ENCODE results near the gene TCP11. TPM values are rescaled to one million over a fixed set of nuclear protein-coding genes. Genes with fewer than 3 reads are reported as not detected.

The TCP11 gene
- total RNA-seq, 1 experiment from 2014 or later = not detected

GRCh38 chr6:35082733-35083403 is 58.3 kb downstream of the TCP11 start:
- no peaks in the 10 kb centered on the region for H3K79me1 ChIP-seq (ENCODE audit: insufficient read depth, low read depth, low read length, poor library complexity, severe bottlenecking)
- H2AFZ ChIP-seq (ENCODE audit: low read length) = no peak overlapping the region
- no peaks in the 10 kb centered on the region for H3K4me1 ChIP-seq (ENCODE audit: insufficient read depth, low read length)
- no peak overlapping the region for H2BK20ac ChIP-seq (ENCODE audit: low read depth, low read length, poor library complexity, severe bottlenecking)
- H3K23ac ChIP-seq (ENCODE audit: insufficient read length, low read depth, low read length) = no peak overlapping the region
- Mint-ChIP-seq H3K4me1 (peaks cover 14 to 17% of the 10 kb centered on the region in 2 experiments), H3K9me3 (no peaks in the 10 kb centered on the region; a peak in 1 of 5 replicates), H3K27me3 (ENCODE audit: low read depth) (no peaks in the 10 kb centered on the region), H3K27ac (0 out of 7 replicates have a peak overlapping the region, but pooled peaks of 2 of the 3 experiments have one; percentile 14 to 69), H3K4me3 (no peak overlapping the region; a peak in 1 of 5 replicates), H3K36me3 (ENCODE audit: insufficient read depth in 1 of 3, low read depth in 3 of 3) (peaks cover 18 to 64% (median 57%) of the 10 kb centered on the region in 3 experiments; a peak in 6 of 7 replicates)
- H3K18ac ChIP-seq (ENCODE audit: insufficient read length, low read depth, low read length) = no peak overlapping the region
- H4K20me1 ChIP-seq (ENCODE audit: control insufficient read depth, insufficient read depth, insufficient read length) = no peaks in the 10 kb centered on the region
- no CpG with 5 or more reads among the region's 13 CpGs for WGBS (ENCODE audit: extremely low coverage, insufficient read length, low lambda C conversion rate)
- H3K56ac ChIP-seq (ENCODE audit: insufficient read length, low read depth, low read length) = no peak overlapping the region
- no peaks in the 10 kb centered on the region for H3K27me3 ChIP-seq (ENCODE audit: insufficient read depth, low read length)
- DNase-seq = no peak
- H3K79me2 ChIP-seq (ENCODE audit: insufficient read depth, low read length) = no peaks in the 10 kb centered on the region
- H3K23me2 ChIP-seq (ENCODE audit: insufficient read length, low read depth, low read length, poor library complexity, severe bottlenecking) = no peaks in the 10 kb centered on the region
- H3K9ac ChIP-seq (ENCODE audit: extremely low read depth, insufficient read length, low read length) = no peak overlapping the region
- TF ChIP-seq CTCF (conservative IDR thresholded peaks at IDR 0.05) = no peak
- H2AK5ac ChIP-seq (ENCODE audit: insufficient read length, low read length) = no peak overlapping the region
- H3K27ac ChIP-seq (ENCODE audit: insufficient read length, low read depth, low read length) = no peak overlapping the region
- no peak overlapping the region for H2BK5ac ChIP-seq (ENCODE audit: insufficient read length, low read length)
- no peak overlapping the region; the same call in 1 of the 2 replicates for H3K14ac ChIP-seq (ENCODE audit: insufficient read depth, low read length)
- H3T11ph ChIP-seq (ENCODE audit: low read length) = no peak overlapping the region
- no peak overlapping the region for H2BK15ac ChIP-seq (ENCODE audit: low read depth, low read length)
- H4K8ac ChIP-seq (replicated peaks; ENCODE audit: insufficient read length, low read depth, low read length) = no peak overlapping the region
- no peak overlapping the region for H4K91ac ChIP-seq (ENCODE audit: insufficient read length, low read depth, low read length)
- H2BK12ac ChIP-seq (ENCODE audit: insufficient read length, low read depth, low read length) = no peak overlapping the region
- no peaks in the 10 kb centered on the region for H3K9me3 ChIP-seq (ENCODE audit: control insufficient read depth, low read depth, low read length)
- H3K4ac ChIP-seq (ENCODE audit: low read depth, low read length) = no peak overlapping the region
- H2BK120ac ChIP-seq (ENCODE audit: low read depth, low read length, poor library complexity, severe bottlenecking) = no peak overlapping the region
- H4K5ac ChIP-seq (ENCODE audit: insufficient read length, low read depth, low read length) = no peak overlapping the region
- no peak overlapping the region for H3K4me2 ChIP-seq (ENCODE audit: insufficient read depth, insufficient read length, low read length)
